T follicular helper cell (primary cell): Measurements from ENCODE around the gene SEC14L1.

ENCODE experiments used
- DNase-seq: peaks from one replicate; pipeline ENCODE4 v3.0.0-alpha.2; 2020; ENCODE audit warnings: low read depth

Gene SEC14L1

GRCh38 chr17:77163001-77163400 lies 22.2 kb downstream of the SEC14L1 start:
- DNase-seq = no peak

- DNase-seq = no peak
Observed at GRCh38 chr17:77163511-77164280, 22.9 kb downstream of the SEC14L1 start.

GRCh38 chr17:77164483-77165091 lies 23.8 kb downstream of the SEC14L1 start:
- DNase-seq = no peak

GRCh38 chr17:77165577-77165976 lies 24.8 kb downstream of the SEC14L1 start:
- DNase-seq = no peak

- DNase-seq = no peak
Observed at GRCh38 chr17:77167472-77168306, 26.9 kb downstream of the SEC14L1 start.

- DNase-seq = no peak
Observed at GRCh38 chr17:77173104-77173503, 32.3 kb downstream of the SEC14L1 start.

- no peak for DNase-seq
Observed at GRCh38 chr17:77174928-77175661, 34.3 kb downstream of the SEC14L1 start.

GRCh38 chr17:77177002-77177741 lies 36.4 kb downstream of the SEC14L1 start:
- DNase-seq = no peak

- no peak for DNase-seq
Observed at GRCh38 chr17:77178050-77178449, 37.3 kb downstream of the SEC14L1 start.

- no peak for DNase-seq
Observed at GRCh38 chr17:77178563-77178962, 37.8 kb downstream of the SEC14L1 start.

- no peak for DNase-seq
Observed at GRCh38 chr17:77180503-77181357, 40.0 kb downstream of the SEC14L1 start.

GRCh38 chr17:77182205-77183172 lies 41.7 kb downstream of the SEC14L1 start:
- no peak for DNase-seq

GRCh38 chr17:77184474-77184873 lies 43.7 kb downstream of the SEC14L1 start:
- no peak for DNase-seq

- DNase-seq = no peak
Observed at GRCh38 chr17:77185137-77185536, 44.4 kb downstream of the SEC14L1 start.

GRCh38 chr17:77186141-77186604 lies 45.4 kb downstream of the SEC14L1 start:
- DNase-seq = no peak

- no peak for DNase-seq
Observed at GRCh38 chr17:77188084-77189066, 47.6 kb downstream of the SEC14L1 start.

GRCh38 chr17:77189148-77189547 lies 48.4 kb downstream of the SEC14L1 start:
- DNase-seq = no peak

GRCh38 chr17:77190576-77190975 lies 49.8 kb downstream of the SEC14L1 start:
- DNase-seq = no peak
